Stimulated activated CD8-positive, alpha-beta memory T cell treated with anti-CD3 and anti-CD28 coated beads, Interleukin-15, amount 100 ng/mL, for 1 hour (primary cell): ENCODE data around the gene SLC25A13.
"Not testable (repeated sequence)": the region's sequence is repeated elsewhere in the genome, so short reads cannot be mapped to it uniquely, and the experiment has no call there.

Source experiments
- DNase-seq: peaks from one replicate; pipeline ENCODE4 v3.0.0-alpha.2; 2020; ENCODE audit warnings: low read depth

The SLC25A13 gene

DNA sequence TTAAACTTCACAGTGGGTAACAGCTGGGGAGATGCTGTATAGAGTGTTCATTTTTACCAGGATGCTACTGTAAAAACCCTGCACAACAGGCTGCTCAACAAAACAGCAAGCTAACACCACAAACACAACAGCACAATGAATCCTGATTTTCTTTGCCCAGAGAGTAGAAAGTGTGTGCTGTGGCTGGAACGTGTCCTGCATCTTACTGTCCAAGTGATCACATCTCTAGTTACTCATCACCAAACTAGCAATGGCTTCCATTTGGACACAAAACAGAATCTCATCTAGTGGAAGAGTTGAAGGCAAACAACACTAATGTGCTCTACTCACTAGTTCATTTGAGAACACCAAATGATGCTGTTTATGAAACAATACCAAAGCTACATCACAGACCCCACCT lies 121.2 kb downstream of the SLC25A13 start:
- no peak for DNase-seq

DNA sequence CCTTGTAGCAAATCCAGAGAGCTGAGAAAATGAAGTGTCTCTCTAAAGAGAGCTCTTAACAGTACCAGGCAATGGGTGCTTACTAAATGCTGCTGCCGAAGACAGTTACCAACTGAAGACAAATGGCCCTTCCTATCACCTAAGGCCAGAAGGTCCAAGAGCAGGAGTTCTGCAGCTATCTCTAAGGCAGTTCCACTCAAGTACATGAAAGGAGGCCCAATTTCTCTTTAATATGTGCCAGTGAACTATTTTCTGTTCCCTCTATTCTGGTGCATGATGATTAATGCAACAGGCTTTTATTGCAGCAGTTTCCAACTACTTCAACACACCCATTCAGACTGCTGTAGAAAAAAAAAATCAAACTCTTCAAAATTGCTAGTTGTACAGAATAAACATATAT lies 122.5 kb downstream of the SLC25A13 start:
- DNase-seq: no peak

DNA sequence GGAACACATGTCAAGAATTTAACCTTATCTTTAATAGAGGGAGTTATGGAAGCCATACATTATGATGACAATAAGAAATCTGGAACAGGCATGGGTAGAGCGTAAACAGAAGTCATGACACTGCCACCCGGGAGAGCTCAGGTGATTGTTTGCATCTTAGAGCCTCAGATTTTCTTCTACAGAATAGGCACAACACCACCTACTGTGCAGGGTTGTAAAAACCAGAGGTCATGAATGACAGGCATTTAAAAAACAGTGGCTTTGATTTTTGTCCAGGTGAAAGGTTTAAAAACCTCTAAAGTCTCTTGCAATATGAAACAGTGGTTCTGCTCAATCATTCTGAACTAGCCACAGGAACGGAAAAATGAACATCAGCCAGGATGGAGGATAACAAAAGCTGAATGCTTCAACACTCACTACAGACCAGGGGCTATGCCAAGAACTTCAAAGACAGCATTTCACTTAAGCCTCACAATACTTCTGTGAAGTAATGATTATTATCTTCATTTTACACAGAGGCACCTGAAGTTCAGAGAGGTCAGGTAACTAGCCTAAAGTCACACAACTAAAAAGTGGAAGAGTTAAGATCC lies 123.8 kb downstream of the SLC25A13 start:
- DNase-seq: no peak

DNA sequence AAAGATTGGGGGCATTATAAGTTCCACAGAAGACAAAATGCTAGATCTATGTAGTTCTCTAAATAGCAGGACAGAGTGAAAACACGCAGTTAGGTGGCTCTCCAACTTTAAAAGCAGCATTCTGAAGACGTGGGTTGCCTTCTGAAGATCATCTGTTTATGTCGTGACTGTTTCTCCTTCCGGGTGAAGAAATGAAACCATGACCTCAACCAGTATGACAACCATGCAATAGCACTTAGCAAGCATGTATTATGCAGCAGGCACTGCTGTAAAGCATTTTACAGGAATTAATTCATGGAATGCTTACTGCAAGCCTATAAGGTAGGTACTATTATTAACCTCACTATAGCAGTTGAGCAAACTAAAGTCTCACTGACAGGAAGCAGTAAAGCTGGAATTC lies 125.2 kb downstream of the SLC25A13 start:
- DNase-seq: no peak

DNA sequence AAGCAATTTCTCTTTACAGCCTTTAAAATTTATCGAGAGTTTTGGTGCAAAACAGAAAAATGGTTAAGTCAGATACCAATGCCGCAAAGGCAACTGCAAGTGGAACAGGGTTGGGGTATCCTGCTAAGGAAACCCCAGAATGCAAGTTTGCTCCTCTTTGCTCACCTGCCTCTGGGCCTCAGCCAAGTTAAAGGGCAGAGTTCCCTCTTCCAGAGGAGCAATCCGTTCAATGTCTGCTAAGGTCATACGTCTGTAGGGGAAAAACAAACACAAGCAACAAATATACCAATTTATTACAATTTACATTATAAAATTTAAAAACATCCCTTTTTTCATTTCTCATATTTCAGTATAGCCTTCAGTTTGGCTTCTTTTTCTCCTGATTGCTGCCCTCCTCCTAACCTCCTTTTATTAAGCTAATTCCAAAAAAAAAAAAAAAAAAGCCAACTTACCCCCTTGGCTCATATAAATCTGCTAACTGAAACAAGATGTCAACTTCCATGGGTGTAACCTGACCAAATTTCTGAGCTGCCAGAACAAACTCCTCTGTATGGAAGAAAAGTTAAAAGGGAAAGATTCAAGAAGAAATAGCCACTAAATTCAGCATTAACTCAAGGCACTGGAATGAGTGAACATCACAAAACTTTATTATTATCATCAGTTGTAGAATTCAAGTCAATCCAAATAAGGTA lies 132.6 kb downstream of the SLC25A13 start:
- DNase-seq: no peak

DNA sequence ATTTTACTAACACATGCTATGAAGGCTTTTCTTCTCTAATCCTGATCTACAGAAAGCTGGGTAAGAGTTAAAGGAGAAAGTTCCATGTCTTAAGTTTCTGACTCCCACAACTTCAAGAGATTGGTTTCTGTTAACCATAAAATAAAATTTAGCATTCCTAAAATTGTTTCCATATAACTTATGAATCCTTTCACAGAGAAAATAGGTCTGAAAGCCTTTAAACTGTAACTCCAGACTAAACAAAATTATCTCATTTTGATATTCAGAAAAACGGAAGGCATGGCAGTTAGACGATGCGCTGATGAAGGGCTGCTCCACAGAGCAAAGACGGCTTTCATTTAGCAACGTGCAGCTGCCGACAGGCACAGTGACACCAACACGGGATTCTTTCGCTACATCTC lies 133.3 kb downstream of the SLC25A13 start:
- DNase-seq: no peak

DNA sequence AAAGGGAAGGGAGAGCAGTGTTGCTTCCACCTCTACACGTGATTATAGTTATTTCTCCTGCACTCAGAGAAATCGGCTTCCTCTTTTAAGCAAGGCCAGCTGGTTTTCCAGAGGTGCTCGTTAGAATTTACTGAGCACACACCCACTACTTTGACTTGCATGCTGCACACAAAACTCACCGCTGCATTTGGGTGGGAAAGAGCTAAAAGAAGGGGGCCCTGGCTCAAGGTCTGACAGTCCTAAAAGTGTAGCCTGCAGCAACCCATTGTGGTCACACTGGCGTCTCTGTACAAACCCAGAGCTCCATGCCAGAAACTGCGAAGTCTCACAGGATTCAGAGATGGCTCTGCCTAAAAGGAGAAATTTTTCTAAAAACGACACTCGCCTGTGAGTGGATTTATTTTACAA lies 133.7 kb downstream of the SLC25A13 start:
- no peak for DNase-seq

DNA sequence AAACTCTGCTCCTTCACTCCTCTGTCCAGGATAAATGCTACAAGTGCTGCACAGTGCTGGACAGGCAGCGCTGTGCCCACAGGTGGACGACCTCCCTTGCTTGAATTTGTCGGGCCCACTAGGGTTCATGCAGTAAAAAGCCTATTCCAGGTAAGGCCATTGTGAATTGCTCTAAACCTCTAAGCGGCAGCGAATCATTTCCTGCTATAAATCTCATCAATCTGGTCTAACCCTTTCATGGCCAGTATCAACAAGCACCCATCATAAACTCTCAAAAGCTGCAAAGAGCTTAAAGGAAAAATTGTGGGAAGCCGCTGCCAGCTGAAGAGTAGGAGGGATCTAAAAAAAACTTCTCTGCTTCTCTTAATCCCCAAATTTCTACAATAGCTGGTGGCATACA lies 134.2 kb downstream of the SLC25A13 start:
- DNase-seq: no peak

DNA sequence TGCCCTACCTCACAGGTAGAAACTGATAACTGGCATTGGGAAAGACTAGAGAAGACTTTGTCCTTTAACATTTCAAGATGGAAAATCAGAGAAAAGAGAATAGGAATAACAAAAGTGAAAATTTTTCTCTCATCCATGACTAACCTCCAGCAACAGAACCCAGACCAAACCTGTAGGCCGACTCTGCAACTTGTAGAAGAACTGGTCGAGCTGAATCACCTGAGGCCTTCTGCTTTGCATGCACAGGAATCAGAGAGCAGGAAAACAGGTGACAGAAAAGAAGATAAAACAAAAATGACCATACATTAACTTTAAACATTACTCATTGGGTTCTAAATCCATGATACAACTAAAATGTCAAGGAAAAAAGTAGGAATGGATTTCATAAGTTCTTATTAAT lies 137.1 kb downstream of the SLC25A13 start:
- no peak for DNase-seq

DNA sequence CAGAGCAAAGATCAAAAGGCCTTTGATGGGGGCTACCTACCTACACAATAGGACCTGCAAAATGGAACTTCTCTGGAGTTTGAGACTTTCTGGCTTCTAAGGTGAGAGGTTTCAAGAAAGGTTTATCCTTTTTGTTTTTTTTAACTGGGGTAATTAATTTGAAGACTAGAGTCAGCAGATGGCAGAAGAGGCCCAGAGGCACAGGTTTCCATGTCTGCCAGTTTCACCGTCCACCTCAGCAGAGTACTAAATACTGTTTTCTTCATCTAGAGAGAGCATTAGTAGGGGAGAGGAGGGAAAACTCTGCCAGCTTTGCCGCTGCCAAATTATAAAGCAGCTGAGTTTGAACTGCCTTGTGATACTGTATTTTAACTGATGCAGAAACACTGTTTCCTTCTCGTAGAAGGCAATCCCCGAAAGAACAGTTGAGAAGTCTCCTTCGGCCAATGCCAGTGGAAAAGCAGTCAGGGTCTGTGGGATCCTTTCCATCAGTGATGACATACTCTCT lies 138.7 kb downstream of the SLC25A13 start:
- DNase-seq: no peak

DNA sequence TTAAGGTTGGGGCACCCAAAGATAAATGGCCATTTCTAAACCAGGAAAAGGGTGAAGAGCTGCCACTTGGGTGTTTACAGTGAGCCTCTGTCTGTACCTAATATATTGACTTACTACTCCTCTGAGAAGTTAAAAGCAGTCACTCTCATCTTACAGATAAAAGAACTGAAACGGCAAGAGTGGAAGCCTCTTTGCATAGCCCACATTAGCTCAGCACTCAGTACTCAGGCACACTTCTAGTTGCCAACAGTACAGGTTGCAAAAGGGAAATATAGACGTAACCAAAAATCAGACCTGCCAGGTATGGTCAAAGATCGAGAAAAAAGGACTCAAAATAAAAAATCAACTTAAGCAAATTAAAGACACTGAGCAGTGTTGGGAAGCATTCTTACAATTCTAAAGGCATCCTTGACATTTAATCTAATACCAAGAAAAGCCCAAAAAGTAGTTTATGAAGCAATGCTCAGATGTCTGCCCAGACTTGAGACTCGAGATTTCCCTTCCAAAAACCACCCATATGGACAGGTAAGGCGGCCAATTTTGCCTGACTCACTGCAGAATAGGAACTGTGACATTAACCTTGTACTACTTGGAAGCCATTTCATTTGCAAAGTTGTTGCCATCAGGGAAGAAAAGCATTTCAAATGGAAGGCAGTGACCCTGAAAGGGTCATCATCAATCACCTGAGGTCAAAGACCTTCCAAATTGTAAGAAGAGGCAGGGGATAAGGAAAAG lies 139.3 kb downstream of the SLC25A13 start:
- no peak for DNase-seq

DNA sequence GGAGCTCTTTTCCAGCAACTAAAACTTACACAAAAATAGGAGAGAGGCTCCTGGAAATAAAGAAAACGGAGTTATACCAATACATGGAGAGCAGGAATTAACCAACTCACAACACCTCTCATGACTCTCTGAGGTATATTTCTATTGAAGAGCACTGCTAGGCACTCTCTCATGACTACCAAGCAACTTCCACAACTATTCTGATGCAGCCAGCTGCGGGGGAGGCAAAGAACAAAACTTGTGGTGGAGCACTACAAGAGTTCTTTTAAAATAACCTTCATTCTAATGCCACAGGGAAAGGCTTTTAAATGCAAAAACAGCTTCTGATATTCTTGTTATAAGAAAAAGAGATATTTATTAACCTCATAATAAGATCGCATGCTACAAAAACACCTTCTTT lies 140.7 kb downstream of the SLC25A13 start:
- DNase-seq: no peak

DNA sequence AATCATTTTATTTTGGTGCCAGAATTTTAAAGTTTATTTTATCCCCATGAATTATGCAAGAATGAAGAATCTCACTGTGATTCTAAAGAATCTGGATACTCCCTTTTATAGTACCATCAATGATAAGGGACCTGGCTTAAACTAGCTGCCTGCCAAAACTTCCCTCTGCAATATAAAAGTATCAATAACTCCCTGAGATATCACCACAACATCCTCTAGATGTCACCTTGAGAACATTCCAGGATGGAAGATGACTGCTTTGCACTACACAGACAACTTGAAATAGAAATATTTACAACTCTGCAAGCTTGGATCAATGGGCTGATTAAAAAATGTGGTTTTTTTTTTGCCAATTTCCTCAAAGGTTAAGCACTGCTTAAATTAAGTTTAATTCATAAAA lies 142.1 kb downstream of the SLC25A13 start:
- no peak for DNase-seq

DNA sequence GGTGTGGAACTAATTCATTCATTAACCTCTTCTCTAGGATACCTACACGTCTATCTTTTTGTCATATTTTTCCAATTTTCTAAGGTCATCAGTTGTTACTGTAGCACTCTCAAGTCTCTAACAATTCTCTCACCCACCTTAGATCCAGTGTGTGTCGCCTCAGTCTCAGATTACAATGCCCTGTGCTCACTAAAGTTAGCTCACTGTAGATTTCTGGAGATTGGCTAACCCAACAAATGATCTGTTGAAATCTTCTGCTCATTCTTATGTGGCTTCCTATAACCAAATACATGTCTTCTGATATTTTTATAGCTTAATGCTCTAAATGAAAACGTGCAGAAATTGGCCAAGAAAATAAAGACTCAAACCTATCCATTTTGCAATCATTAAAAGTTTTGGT lies 142.6 kb downstream of the SLC25A13 start:
- no peak for DNase-seq

DNA sequence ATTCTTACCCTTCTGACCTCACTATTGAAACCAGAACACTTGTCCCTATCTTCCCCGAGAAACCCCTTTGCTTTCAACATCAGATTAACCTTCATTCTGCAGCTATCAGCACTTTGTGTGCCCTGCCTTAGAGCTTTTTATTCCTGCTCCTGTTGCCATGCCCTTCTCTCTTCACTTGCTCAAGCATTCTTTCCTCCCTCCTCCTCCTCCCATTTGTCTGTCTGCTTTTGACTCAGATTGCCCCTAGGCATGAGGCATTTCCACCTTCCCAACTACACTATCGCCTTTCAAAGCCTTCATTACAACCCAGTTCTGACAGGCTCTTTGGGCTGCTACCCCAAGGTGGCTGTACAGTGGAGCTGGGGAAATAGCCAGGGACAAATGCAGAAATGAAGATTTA lies 143.3 kb downstream of the SLC25A13 start:
- DNase-seq: no peak

DNA sequence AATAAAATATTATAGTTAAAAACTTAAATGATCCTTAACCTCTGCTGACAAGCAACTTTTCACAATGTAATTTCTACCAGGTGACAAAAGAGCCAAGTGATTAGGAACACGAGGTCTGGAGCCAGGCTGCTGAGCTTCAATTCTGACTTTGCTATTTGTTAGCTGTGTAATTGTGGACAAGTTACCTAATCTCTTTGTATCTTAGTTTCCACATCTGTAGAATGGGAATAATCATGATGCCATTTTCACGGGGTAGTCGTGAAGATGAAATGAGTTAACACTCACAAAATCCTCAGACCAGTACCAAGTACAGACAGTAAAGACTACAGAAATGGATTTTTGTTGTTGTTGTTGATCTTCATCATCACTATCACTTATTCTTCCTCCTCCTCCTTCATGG lies 144.5 kb downstream of the SLC25A13 start:
- DNase-seq: no peak

DNA sequence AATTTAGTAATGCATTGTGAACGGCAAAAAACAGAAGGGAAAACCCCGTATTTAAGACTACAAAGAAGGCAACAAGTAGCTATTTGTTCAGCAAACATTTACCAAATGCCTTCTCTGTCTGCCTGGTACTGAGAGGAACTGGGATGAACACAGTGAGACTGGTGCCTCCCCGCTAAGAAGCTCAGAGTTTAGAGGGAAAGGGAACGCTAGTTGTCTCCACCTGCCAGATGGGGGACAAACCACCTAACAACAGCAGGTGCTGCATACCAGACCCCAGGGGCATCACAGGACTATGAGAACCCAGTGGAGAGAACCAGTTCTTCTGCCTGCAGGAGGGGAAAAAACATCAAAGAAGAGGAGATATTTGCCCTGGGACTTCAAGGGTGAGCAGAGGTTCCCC lies 147.1 kb downstream of the SLC25A13 start:
- no peak for DNase-seq

DNA sequence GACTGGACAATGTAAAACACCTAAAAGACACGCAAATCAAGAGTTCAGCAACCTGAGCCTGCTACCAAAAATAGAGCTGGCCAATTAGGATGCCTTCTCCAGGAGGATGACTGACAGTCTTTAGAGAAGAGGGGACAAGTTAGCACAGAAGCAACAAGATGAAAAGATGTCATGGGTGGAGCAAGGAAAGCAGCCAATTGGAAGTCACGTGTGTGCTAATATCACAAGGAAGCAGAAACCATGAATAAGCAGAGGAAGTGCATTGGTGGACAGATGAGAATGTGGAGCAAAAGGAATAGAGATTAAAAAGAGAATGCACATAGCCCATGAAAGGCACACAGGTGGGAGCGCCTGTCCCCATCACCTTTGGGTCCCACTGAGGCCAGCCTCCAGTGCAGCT lies 148.1 kb downstream of the SLC25A13 start:
- no peak for DNase-seq

DNA sequence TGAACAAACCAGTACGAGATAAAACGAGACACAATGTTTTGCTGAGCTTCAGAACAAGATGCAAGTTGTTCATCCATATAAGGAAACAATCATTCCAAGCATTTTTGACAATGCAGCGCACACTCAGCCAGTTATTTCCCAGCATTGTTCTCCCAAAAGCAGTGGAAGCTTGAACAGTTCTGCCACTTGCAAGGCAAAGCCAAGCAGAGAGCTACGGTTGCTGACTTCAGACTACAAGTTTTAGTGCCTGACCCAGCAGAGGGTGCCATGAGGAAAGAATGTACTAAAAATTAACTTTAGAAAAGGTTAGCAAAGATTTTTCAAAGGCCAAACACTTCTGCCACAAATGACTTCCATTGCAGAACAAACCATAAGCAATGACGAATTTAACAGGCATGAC lies 152.5 kb downstream of the SLC25A13 start:
- no peak for DNase-seq

DNA sequence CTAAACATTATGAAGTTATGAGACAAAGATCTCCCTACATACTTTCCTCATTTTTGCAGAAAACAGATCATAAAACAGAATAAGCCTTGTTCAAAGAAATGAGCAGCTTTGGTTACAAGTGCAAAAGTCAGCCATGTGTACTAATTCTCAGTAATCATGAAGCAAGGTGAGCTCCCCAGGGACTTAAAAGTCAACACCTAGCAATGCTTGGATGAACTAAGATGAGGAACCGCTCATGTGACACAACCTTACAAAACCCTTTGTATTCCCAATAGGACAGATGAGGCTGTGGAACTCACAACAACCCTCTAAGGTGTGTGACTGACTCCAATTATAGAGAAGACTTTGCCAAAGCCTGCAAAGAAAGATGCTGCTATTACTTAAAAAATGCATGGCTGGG lies 154.5 kb downstream of the SLC25A13 start:
- DNase-seq: no peak

DNA sequence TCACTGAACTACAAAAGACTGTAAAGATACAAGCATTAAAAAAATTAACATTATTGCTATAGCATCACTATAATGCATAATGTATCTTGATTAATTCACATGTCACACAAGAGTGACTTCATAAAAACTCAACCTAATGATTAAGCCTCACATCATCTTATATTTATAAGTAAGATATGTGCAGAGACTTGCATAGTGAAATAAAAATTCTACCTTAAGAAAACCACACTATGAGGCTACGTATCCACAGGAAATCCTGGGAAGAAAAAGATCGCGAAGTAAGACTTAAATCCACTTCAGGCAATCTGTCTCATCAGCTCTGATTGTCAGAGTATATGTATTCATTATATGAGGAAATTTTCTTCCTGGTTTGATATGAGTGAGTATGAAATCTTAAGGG lies 160.0 kb downstream of the SLC25A13 start:
- DNase-seq: no peak

DNA sequence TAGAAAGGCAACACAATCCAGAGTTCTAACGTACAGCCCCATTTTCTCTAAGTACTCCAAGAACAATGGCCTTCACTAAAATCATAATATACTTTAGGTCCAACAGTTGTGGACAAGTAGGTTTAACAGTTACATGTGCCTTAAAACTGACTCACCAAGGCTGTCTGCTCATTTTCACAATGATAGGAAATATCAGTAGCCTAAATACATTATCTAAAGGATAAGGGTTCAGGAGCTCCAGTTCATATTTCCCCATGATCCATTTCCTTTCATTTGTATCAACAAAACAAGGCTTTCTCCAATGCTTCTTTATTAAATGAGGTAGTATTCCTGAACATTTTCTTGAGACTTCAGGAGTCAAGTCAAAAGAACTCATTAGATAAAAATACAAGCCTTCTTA lies 164.0 kb downstream of the SLC25A13 start:
- no peak for DNase-seq

DNA sequence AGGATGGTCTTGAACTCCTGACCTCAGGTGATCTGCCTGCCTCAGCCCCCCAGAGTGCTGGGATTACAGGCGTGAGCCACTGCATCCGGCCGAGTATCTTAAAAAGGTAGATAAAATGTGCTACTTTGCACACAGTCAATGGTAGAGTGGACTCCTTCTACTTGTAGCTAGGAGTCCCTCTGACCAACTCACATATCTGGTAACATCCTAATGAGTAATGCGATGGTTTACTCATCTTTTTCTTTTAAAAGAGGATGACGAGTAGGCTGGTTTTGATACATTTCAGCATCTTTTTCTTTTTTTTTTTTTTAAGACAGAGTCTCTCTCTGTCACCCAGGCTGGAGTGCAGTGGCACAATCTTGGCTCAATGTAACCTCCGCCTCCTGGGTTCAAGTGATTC lies 167.4 kb downstream of the SLC25A13 start:
- DNase-seq: not testable (repeated sequence)
